GM19468 (cell line): Measurements from ENCODE around the gene PSD2.

Experiments
- ATAC-seq: cut with Tn5 transposase; IDR thresholded peaks from one replicate; pipeline ENCODE4 v1.9.1; 2021; ENCODE audit warnings: mild to moderate bottlenecking, moderate library complexity, moderate number of reproducible peaks; ENCODE audit not compliant: unreplicated experiment; ENCODE audit errors: extremely low read depth

Gene PSD2

DNA sequence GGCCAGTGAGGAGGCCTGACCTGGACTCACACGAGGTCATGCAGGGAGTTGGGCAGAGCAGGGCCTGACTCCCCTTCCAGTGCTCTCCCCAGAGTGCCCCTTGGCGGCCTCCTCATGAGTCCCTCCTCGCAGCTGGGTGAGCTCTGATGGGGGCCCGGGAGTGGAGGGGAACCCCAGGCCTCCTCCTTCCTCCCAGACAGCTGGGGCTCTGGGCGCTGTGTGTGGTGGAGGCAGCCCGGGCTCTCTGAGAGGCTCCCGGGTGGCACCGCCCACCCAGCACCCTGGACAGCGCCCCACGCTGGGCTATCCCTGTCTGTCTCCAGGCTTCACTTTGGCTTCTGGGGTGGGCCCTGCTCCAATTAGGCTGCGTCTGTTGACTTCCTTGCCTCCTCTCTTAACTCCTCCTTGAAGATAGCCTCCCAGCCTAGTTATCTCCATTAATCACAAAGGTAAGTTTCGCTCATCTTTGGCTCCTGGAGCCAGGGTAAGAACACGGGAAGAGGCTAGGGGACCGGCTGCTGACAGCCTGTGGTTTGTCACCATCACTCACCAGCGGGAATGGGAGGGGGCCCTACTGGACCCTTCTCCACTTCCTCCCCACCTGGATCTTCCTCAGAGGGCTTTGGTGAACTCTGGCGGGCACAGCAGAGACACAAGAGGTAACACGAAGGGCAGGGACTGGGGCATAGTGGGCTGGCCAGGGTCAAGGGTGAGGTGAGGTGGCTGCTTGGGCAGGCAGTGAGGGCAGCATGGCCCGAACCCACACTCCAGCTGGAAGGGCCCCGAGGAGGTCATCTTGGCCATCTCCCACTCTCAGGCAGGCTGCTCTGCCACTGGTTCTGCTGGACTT lies 13.1 kb downstream of the PSD2 start:
- no peak for ATAC-seq

DNA sequence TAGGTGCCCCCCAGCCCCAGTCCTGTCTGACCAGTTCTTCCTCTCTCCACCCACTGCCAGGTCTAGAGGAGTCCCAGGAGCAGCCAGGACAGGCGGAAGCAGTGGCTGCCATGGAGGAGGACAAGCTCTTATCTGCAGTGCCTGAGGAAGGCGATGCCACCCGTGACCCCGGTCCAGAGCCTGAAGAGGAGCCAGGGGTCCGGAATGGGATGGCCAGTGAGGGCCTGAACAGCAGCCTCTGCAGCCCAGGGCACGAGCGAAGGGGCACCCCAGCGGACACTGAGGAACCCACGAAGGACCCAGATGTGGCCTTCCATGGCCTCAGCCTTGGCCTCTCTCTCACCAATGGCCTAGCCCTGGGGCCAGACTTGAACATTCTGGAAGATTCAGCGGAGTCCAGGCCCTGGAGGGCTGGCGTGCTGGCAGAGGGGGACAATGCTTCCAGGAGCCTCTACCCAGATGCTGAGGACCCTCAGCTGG lies 13.8 kb downstream of the PSD2 start:
- no peak for ATAC-seq

- ATAC-seq: no peak
Measured at GRCh38 chr5:139810341-139811273, 15.0 kb downstream of the PSD2 start.

GRCh38 chr5:139811274-139811607 lies 15.6 kb downstream of the PSD2 start:
- no peak for ATAC-seq

GRCh38 chr5:139812323-139812722 lies 16.7 kb downstream of the PSD2 start:
- no peak for ATAC-seq

DNA sequence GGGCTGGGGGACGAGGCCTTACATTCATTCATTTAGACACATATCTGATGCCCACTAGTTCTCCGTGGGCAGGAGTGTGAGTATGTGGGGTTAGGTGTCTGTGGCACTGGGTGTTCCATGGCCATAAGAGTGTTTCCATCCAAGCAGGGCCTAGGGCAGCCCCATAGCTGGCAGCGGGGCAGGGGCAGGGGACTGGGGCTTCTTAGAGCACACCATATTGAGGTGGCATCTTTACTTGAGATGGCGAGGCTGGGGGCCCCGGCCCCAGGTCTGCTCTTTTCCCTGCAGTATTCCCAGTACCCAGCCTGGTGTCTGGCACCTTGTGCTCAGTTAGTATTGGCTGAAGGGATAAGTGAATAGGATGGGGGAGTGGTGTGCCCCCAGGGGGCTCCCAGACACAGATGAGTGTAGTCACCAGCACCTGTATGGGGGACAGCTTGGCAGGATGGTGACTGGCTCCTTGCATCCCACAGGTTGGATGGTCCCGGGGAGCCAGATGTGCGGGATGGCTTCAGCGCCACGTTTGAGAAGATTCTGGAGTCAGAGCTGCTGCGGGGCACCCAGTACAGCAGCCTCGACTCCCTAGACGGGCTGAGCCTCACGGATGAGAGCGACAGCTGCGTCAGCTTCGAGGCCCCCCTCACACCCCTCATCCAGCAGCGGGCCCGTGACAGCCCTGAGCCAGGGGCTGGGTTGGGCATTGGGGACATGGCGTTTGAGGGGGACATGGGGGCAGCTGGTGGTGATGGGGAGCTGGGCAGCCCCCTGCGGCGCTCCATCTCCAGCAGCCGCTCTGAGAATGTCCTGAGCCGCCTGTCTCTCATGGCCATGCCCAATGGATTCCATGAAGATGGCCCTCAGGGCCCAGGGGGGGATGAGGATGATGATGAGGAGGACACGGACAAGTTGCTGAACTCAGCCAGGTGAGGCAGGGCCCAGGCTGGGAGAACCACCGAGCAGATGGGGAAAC lies 17.5 kb downstream of the PSD2 start:
- ATAC-seq: no peak

- no peak for ATAC-seq
Measured at GRCh38 chr5:139814191-139814601, 18.6 kb downstream of the PSD2 start.

GRCh38 chr5:139814704-139815280 lies 19.2 kb downstream of the PSD2 start:
- no peak for ATAC-seq

DNA sequence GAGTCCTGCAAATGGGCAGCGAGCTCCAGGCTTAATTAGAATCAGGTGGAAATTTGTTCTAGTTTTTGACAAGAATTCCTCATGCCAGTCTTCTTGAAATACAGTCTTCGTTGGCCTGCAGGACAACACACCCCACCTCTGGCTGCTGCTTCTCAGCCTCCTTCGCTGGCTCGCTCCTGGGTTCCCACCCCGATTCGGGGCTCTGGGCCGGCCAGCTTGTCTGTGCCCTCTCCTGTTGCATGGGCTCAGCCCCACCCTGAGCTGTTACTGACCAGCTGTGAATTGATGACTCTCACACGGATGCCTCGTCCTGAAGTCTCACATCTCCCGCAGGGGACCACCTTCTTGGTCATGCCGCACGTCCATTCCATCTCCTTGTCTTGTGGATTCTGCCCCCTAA lies 21.0 kb downstream of the PSD2 start:
- no peak for ATAC-seq

DNA sequence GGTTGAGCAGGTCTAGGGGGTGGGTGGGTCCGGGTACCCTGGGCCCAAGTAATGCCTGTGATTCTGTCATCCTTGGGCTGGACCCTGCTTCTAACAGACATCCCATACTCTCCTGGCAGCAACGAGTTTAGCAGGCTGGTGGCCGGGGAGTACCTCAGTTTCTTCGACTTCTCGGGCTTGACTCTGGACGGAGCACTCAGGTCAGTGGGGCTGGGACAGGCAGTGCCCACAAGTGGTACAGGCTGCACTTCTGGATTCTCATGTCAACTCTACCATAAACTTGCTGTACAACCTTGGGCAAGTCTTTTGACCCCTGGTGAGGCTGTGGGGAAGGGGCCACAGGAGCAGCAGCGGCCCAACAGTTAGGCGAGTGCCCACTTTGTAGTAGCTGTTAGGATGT lies 21.8 kb downstream of the PSD2 start:
- ATAC-seq: no peak

DNA sequence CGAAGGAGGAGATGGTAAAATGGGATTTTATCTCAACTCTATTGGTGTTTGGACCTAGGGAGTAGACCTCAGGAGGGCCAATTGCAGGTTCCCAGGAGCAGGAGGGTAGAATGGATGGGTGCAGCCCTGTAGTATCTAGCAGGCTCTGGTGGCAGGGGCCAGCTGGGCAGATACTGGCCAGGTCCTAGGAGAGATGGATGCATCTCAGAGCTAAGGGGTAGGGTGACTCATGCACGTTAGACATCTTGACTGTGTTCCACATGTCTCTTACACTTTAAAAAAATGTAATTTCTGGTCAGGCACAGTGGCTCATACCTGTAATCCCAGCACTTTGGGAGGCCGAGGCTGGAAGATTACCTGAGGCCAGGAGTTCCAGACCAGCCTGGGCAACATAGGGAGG lies 22.4 kb downstream of the PSD2 start:
- no peak for ATAC-seq

DNA sequence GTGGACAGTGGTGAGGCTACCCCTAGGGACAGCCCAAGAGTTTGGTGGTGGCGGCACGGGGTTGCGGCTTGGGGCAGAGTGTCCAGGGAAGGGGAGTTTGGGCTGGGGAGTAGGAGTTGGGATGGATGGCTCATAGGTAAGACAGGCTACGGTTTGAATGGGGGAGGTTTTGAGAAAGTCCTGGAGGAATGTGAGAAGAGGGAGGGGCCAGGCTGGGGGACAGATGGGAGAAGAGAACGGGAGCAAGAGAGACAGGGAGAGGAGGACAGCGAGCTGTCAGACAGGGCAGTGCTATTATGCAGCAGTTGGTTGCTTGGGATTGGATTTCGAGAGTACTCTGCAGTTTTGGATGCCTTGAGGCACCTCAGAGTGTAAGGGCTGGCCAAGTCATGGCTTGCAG lies 24.5 kb downstream of the PSD2 start:
- no peak for ATAC-seq

DNA sequence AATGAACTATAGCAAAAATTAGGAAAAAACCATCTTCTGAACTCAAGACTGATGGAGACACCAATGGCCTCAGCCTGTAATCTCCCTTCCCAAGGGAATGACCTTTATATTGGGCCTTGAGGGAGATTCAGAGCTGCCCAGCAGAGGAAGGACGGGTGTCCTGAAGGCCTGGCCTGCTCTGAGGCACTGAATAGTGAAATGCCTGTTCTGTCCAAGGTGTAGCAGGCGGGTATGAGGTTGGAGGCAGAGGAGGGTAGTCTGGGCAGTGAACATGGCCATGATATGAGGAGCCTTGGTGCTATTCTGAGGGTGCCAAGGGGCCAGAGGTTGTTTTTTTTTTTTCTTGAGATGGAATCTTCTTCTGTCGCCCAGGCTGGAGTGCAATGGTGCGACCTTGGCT lies 25.0 kb downstream of the PSD2 start:
- ATAC-seq: no peak

- no peak for ATAC-seq
Measured at GRCh38 chr5:139821806-139822552, 26.4 kb downstream of the PSD2 start.

DNA sequence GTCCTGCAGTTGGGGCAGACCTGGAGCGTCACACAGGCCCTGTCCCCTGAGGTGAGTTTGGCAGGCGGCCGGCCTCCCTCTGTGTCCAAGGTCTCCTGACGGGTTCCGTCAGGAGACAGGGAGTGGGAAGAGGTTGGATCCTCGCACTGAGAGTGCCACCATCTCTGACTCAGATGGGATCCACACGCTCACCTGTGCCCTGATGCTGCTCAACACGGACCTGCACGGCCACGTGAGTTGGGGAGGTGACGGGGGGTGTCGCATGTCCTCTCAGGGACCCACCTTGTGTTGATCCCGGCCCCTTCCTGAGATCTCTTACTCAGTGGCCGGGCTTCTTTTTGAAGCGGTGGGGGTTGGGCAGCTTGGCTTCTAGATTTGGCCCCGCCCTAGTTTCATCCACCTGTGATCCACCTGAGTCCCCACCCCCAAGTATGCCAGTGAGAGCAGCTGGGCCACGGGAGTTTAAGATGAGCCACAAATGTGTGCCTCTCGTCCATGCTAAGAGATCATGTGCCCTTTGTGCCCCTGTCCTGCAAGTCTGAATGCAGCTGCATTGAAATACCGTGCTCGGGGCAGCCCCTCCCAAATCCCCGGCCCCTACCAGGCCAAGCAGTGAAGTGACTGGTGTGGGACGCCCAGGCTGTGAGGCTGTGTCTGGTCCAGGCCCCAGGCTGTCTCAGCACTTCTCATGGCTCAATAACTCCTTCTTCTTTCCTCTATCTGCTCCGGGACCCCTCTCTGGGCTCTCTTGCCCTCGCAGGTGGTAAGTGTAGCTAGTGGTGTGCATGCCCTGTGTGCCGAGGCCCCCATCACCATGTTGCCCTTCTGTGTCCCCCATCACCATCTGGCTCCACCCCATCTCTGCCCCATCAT lies 27.2 kb downstream of the PSD2 start:
- no peak for ATAC-seq

GRCh38 chr5:139823757-139824355 lies 28.2 kb downstream of the PSD2 start:
- no peak for ATAC-seq

- no peak for ATAC-seq
Measured at GRCh38 chr5:139825690-139826089, 30.1 kb downstream of the PSD2 start.
